Fibroblast of mammary gland (primary cell): ENCODE data around the gene LENG9.

ENCODE experiments used
- DNase-seq: peaks from one replicate; pipeline ENCODE4 v3.0.0-alpha.2; 2010; ENCODE audit warnings: low read depth
- H3K4me3 ChIP-seq: 2 replicates; pipeline ENCODE4 v1.5.1; 2011; ENCODE audit warnings: low read depth, mild to moderate bottlenecking, low read length, moderate library complexity; ENCODE audit not compliant: control insufficient read depth
- TF ChIP-seq, protein P1 (sequence below): conservative IDR thresholded peaks from 2 replicates; pipeline ENCODE4 v1.5.1; 2011; ENCODE audit warnings: low read depth, low read length, inconsistent platforms; ENCODE audit not compliant: control insufficient read depth, insufficient read depth

LENG9 gene

DNA sequence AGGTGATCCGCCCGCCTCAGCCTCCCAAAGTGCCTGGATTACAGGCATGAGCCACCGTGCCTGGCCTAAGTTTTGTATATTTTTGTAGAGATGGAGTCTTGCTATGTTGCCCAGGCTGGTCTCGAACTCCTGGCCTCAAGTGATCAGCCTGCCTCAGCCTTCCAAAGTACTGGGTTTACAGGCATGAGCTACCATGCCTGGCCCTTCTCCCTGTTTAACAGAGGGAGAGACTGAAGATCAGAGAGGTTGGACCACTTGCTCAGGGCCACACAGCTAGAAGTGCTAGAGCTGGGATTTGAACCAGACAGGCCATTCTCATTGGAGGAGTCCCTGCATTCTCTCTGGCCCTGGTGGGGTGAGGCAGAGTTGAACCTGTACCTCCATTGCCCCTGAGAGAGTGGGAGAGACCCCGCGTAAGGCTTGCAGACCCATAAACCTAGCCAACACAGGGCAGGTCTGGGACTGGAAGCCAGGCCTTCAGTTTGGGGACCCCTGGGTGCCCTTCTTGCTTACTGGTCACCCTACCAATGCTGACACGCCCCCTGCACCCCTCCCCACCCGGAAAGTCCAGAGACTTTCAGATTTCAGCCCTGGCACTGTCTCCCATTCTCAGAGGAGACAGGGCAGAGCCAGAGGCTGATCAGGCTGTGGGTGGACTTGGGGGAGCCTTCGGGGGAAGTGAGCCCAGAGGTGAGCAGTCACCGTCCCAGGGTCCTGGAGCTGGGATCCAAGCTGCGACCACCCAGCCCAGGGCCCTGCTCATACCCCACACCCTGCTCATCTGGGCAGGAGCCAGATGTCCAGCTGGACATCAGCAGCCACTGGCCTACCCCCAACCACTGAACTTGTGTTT, 35.0 kb downstream of the LENG9 start:
- no peak overlapping the region for H3K4me3 ChIP-seq
- TF ChIP-seq, protein P1, sequence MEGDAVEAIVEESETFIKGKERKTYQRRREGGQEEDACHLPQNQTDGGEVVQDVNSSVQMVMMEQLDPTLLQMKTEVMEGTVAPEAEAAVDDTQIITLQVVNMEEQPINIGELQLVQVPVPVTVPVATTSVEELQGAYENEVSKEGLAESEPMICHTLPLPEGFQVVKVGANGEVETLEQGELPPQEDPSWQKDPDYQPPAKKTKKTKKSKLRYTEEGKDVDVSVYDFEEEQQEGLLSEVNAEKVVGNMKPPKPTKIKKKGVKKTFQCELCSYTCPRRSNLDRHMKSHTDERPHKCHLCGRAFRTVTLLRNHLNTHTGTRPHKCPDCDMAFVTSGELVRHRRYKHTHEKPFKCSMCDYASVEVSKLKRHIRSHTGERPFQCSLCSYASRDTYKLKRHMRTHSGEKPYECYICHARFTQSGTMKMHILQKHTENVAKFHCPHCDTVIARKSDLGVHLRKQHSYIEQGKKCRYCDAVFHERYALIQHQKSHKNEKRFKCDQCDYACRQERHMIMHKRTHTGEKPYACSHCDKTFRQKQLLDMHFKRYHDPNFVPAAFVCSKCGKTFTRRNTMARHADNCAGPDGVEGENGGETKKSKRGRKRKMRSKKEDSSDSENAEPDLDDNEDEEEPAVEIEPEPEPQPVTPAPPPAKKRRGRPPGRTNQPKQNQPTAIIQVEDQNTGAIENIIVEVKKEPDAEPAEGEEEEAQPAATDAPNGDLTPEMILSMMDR = no peak
- DNase-seq = no peak

DNA sequence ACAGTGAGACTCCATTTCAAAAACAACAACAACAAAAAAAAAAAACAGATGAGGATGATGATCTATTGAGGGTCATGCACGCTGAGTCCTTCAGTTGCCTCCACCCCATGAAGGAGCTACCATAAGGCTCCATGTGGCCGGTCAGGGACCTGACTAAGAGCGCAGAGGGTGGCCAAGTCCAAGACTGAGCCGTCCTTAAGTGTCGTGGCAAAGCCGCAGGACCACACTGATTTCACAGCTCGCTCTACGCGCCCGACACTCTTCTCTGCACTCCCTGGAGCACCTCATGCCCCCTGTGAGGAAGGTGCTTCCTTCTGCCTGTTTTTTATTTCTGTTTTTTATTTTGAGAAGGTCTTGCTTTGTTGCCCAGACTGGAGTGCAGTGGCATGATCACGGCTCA, 36.0 kb downstream of the LENG9 start:
- DNase-seq = no peak
- TF ChIP-seq, protein P1 = no peak
- H3K4me3 ChIP-seq = no peak overlapping the region

DNA sequence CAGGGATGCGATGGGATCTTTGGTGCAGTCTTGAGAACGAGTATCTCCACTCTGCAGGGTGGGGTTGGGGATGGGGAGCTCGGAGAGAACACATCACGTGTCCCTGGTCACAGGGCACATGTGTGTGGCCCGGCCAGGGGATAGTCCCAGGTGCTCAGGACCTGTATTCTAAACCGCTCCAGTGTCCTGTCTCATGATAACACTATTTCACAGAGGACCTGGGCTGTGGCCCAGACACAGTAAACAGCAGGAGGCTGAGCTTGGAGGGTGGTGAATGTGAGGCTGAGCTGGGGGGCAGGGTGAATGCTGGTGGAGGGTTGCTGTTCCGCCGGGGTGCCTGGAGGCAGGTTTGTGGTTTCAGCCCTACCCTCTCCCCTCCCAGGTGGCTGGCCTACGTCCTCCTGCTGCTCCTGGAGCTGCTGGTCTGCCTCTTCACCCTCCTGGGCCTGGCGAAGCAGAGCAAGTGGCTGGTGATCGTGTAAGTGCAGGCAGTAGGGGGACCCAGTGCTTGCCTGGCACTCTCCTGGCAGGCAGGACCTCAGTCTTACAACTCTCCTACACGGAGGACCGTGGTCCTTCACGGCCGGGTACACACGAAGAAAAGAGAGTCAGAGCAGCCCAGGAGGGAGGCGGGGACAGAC, 37.2 kb downstream of the LENG9 start:
- no peak for DNase-seq
- TF ChIP-seq, protein P1 = no peak
- no peak overlapping the region for H3K4me3 ChIP-seq

DNA sequence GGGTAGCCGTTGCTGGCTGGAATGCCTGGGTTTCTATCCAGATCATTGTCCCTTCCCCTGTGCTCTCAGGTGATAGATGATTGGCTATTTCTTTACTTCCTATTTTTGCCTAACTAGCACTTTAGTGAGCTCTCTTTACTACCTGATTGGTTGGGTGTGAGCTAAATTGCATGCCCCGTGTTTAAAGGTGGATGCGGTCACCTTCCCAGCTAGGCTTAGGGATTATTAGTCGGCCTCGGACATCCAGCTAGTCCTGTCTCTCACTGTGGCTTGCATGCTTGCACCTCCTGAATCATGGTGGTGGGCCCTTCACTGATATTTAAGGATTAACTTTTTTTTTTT, 38.2 kb downstream of the LENG9 start:
- no peak for DNase-seq
- TF ChIP-seq, protein P1 = no peak
- H3K4me3 ChIP-seq = no peak overlapping the region

DNA sequence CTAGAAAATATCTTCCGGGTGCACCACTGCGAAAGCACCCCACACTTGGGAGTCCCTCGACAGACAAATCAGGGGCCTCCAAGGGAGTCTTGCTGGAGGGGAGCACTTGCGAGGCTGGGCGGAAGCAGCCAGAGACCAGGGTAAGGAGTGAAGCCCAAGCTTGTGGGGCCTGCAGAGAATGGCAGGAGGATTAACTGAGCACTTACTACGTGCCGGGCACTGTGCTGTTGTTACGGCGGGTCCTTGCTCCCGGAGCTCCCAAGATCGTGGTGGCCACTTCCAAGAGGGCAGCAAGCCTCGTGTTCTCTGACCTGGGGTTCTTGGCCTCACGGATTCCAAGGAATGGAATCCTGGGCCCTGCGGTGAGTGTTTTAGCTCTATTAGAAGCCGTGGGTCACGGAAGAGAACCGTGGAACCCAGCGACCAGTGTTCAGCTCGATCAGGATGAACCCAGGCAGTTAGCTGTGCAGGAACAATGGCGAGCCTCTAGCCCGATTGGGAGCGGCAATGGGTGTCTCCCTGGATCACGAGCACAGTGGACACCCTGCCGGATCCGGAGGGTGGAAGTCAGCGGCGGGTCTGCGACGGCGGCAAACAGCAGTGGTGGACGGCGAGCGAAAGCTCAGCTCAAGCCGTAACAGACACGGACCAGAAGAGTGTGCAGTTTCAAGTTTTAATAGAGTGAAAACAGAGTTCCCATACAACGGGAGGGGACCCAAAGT, 38.8 kb downstream of the LENG9 start:
- no peak for DNase-seq
- H3K4me3 ChIP-seq = no peak overlapping the region
- TF ChIP-seq, protein P1 = no peak

DNA sequence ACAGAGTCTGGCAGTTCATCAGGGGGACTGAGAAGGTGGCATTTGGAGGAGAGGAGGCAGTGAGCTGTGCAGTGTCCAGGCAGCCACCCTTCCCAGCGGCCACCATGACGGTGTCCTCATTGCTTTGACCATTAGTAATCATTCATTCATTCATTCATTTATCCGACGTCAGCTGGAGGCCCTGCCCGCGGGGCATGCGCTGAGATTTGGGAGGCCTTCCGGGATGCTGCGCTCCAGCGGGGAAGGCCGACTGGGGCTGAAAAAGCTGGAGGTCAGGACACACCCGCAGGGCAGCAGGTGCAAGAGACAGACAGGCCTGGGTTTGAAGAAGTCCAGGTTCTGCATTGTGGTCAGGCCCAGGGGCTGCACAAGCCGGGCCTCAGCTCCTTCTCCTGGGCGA, 39.4 kb downstream of the LENG9 start:
- H3K4me3 ChIP-seq = no peak overlapping the region
- TF ChIP-seq, protein P1 = no peak
- DNase-seq = no peak
